Lower leg skin (tissue), 3 donors: ENCODE data around the gene SLC25A25.

ENCODE experiments used
- POLR2A ChIP-seq, 2 donors: fragments of 450-650 bp; IDR thresholded peaks; one replicate each; pipeline ENCODE4 v1.6.1; 2016 to 2017; ENCODE audit warnings: antibody characterized with exemption in 2 of 2, mild to moderate bottlenecking in 1 of 2, moderate library complexity in 1 of 2
- TF ChIP-seq, protein P1 (sequence below), 3 donors: fragments of 450-650 bp; IDR thresholded peaks; one replicate each; pipeline ENCODE4 v1.5.1; 2016; ENCODE audit warnings: antibody characterized with exemption in 3 of 3, mild to moderate bottlenecking in 3 of 3, moderate library complexity in 2 of 3

- TF ChIP-seq, protein P1, sequence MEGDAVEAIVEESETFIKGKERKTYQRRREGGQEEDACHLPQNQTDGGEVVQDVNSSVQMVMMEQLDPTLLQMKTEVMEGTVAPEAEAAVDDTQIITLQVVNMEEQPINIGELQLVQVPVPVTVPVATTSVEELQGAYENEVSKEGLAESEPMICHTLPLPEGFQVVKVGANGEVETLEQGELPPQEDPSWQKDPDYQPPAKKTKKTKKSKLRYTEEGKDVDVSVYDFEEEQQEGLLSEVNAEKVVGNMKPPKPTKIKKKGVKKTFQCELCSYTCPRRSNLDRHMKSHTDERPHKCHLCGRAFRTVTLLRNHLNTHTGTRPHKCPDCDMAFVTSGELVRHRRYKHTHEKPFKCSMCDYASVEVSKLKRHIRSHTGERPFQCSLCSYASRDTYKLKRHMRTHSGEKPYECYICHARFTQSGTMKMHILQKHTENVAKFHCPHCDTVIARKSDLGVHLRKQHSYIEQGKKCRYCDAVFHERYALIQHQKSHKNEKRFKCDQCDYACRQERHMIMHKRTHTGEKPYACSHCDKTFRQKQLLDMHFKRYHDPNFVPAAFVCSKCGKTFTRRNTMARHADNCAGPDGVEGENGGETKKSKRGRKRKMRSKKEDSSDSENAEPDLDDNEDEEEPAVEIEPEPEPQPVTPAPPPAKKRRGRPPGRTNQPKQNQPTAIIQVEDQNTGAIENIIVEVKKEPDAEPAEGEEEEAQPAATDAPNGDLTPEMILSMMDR (IDR thresholded peaks at IDR 0.05) = no peak
- TF ChIP-seq POLR2A (IDR thresholded peaks at IDR 0.05) = no peak
These were observed 564 bp downstream of the SLC25A25 start for GRCh38 chr9:128068386-128069205.
